22Rv1 (cell line): ENCODE measurements around the gene HBE1.

Experiments
- H3K27ac ChIP-seq: fragments of 450-650 bp; 2 replicates; pipeline ENCODE4 v1.5.1; 2017
- ZFX ChIP-seq: fragments of 450-650 bp; IDR thresholded peaks from 2 replicates; pipeline ENCODE4 v1.6.1; 2017; ENCODE audit warnings: antibody characterized with exemption, borderline replicate concordance
- TF ChIP-seq, protein P1 (sequence below): fragments of 450-650 bp; IDR thresholded peaks from 2 replicates; pipeline ENCODE4 v1.5.1; 2017; ENCODE audit warnings: mild to moderate bottlenecking

Gene HBE1

DNA sequence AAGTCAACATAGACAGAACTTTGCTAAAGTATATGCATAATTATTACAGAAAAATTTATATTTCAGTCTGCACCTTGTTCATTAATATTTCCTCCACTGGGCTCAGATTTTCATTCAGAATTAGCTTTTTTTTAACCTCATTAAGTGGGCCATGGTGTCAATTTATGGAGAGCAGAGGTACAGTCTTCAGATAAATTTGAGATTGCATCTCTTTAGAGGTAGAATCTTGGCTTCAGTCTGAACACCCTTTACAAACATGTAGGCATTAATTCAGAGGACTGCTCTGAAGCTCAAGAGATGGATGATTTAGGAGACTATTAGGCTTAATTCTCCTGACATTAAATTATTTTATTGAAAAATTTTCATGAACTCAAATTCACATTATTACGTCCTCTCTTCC is 39.5 kb downstream of the HBE1 start:
- no peak overlapping the region for H3K27ac ChIP-seq
- TF ChIP-seq ZFX: no peak
- TF ChIP-seq, protein P1, sequence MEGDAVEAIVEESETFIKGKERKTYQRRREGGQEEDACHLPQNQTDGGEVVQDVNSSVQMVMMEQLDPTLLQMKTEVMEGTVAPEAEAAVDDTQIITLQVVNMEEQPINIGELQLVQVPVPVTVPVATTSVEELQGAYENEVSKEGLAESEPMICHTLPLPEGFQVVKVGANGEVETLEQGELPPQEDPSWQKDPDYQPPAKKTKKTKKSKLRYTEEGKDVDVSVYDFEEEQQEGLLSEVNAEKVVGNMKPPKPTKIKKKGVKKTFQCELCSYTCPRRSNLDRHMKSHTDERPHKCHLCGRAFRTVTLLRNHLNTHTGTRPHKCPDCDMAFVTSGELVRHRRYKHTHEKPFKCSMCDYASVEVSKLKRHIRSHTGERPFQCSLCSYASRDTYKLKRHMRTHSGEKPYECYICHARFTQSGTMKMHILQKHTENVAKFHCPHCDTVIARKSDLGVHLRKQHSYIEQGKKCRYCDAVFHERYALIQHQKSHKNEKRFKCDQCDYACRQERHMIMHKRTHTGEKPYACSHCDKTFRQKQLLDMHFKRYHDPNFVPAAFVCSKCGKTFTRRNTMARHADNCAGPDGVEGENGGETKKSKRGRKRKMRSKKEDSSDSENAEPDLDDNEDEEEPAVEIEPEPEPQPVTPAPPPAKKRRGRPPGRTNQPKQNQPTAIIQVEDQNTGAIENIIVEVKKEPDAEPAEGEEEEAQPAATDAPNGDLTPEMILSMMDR: no peak

DNA sequence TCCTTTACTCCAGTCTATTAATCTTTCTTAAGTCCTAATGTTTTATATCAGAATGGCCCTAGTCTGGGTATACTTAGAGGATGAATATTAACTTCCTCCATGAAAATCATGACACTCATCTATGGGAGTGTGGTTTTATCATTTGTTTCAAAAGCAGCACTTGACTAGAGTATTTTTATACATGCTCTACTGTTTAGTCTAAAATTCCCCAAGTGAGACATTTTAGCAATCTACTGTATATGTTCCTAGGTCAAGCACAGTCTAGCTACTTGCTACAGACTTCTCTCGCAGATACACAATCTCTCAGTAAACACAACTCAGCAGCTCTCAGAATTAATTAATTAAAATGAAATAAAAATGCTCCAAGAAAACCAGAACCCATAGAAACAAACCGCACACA is 39.9 kb downstream of the HBE1 start:
- H3K27ac ChIP-seq: no peak overlapping the region
- TF ChIP-seq, protein P1: no peak
- no peak for TF ChIP-seq ZFX

DNA sequence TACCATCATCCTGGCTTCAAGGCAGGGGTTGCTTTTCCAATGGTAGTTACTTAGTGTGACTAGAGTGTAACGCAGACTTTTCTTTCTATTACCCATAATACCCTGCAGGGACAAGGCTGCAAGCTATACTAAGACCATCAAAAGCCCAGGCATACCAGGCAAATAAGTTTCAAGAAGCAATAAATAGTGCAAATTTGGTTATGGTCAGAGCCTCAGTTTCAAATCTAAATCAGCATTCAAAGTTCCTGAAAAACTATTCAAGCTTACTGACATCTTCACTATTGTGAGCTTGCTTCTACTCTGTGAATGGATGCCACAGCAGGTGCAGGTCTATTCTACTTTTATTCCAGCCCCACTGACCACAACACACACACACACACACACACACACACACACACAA is 40.4 kb downstream of the HBE1 start:
- H3K27ac ChIP-seq: no peak overlapping the region
- TF ChIP-seq ZFX: no peak
- TF ChIP-seq, protein P1: no peak

DNA sequence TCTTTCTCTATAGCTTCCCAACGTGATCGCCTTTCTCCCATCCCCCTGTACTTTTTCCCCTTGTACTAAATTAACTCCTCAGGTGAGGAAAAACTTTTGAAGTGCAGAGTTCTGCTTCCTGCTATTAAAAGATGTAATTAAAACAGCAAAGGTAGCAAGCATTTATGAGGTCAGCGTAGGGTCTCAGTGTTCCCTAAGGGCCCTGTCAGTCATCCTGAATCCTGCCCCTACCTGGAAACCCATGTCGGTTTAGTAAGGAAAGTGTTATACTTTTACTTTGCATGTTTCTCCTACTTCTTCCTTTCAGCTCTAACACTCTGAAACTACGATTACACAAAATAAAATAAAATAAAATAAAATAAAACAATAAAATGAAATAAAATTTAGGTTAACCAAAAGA is 41.6 kb downstream of the HBE1 start:
- H3K27ac ChIP-seq: no peak overlapping the region
- TF ChIP-seq ZFX: no peak
- TF ChIP-seq, protein P1: no peak

DNA sequence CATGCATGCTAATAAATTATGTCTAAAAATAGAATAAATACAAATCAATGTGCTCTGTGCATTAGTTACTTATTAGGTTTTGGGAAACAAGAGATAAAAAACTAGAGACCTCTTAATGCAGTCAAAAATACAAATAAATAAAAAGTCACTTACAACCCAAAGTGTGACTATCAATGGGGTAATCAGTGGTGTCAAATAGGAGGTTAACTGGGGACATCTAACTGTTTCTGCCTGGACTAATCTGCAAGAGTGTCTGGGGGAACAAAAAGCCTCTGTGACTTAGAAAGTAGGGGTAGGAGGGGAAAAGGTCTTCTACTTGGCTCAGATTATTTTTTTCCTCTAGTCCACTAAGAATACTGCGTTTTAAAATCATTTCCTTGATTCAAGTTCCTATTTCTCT is 42.1 kb downstream of the HBE1 start:
- TF ChIP-seq, protein P1: no peak
- no peak for TF ChIP-seq ZFX
- no peak overlapping the region for H3K27ac ChIP-seq

DNA sequence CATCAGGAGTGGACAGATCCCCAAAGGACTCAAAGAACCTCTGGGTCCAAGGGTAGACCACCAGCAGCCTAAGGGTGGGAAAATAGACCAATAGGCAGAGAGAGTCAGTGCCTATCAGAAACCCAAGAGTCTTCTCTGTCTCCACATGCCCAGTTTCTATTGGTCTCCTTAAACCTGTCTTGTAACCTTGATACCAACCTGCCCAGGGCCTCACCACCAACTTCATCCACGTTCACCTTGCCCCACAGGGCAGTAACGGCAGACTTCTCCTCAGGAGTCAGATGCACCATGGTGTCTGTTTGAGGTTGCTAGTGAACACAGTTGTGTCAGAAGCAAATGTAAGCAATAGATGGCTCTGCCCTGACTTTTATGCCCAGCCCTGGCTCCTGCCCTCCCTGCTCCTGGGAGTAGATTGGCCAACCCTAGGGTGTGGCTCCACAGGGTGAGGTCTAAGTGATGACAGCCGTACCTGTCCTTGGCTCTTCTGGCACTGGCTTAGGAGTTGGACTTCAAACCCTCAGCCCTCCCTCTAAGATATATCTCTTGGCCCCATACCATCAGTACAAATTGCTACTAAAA is 42.9 kb downstream of the HBE1 start, which contains the start of gene HBB:
Gene HBB (minus strand): TSS at position 340 of the 579 bp plus-strand sequence. CDS start 50 bp downstream, at position 290.
- H3K27ac ChIP-seq: no peak within 1 kb of the TSS
- TF ChIP-seq, protein P1: no peak
- no peak for TF ChIP-seq ZFX

DNA sequence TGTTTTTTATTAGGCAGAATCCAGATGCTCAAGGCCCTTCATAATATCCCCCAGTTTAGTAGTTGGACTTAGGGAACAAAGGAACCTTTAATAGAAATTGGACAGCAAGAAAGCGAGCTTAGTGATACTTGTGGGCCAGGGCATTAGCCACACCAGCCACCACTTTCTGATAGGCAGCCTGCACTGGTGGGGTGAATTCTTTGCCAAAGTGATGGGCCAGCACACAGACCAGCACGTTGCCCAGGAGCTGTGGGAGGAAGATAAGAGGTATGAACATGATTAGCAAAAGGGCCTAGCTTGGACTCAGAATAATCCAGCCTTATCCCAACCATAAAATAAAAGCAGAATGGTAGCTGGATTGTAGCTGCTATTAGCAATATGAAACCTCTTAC is 44.3 kb downstream of the HBE1 start:
- no peak for TF ChIP-seq ZFX
- TF ChIP-seq, protein P1: no peak
- no peak overlapping the region for H3K27ac ChIP-seq
